NCI-H524 treated with DMSO at 0.1 percent for 48 hours (cell line): Measurements from ENCODE around the gene HOXD10.

Source experiments
- DNase-seq: peaks from one replicate; lab custom pipeline; 2025; lab: John Stamatoyannopoulos, UW

The HOXD10 gene

DNA sequence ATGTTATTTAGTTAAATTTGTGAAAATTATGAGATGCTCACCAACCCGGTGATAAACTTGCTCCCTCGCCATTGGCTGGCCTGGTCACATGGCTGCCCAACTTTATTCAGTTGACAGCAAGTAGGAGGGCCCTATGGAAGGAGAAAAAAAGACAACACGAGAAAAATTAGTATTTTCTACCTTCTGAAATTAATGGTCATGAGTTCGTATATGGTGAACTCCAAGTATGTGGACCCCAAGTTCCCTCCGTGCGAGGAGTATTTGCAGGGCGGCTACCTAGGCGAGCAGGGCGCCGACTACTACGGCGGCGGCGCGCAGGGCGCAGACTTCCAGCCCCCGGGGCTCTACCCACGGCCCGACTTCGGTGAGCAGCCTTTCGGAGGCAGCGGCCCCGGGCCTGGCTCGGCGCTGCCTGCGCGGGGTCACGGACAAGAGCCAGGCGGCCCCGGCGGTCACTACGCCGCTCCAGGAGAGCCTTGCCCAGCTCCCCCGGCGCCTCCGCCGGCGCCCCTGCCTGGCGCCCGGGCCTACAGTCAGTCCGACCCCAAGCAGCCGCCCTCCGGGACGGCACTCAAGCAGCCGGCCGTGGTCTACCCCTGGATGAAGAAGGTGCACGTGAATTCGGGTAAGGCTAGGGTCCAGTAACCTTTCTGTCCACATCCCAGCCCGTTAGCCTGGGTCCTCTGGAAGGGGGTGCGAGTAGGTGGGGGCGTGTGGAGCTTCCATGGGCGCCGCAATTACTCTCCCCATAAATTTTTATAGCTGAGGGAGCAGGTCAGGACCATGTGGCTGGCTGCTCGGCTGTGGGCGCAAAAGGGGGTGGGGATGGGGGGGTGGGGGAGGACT, 35.1 kb downstream of the HOXD10 start, which contains the start of gene HOXD4:
HOXD4 (plus strand) TSS at position 109 of the 846 bp plus-strand sequence; CDS start at position 193, 84 bp downstream.
- DNase-seq: no peak

DNA sequence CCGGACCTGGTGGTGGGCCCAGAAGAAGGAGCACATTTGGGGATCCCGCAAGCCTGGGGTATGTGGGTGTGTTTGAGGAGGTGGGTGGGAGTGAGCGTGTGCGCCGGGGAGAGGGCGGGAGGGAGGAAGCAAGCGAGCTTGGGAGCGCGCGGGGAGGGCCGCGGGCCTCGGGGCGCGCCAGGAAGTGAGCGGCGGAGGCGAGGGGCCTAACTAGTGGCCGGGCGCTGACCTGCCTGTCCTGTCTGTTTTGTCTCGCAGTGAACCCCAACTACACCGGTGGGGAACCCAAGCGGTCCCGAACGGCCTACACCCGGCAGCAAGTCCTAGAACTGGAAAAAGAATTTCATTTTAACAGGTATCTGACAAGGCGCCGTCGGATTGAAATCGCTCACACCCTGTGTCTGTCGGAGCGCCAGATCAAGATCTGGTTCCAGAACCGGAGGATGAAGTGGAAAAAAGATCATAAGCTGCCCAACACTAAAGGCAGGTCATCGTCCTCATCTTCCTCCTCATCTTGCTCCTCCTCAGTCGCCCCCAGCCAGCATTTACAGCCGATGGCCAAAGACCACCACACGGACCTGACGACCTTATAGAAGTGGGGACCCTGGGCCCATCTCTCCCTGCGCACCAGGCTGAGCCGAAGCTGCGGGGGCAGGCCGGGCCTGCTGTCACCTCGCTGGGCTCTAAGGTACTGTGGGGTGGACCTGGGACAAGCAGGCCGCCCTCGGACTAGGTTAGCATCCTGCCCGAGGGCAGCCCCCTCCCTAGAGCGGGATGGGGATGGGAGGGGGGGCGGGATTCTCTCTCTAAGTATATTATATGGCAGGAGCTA, 36.0 kb downstream of the HOXD10 start:
- no peak for DNase-seq

DNA sequence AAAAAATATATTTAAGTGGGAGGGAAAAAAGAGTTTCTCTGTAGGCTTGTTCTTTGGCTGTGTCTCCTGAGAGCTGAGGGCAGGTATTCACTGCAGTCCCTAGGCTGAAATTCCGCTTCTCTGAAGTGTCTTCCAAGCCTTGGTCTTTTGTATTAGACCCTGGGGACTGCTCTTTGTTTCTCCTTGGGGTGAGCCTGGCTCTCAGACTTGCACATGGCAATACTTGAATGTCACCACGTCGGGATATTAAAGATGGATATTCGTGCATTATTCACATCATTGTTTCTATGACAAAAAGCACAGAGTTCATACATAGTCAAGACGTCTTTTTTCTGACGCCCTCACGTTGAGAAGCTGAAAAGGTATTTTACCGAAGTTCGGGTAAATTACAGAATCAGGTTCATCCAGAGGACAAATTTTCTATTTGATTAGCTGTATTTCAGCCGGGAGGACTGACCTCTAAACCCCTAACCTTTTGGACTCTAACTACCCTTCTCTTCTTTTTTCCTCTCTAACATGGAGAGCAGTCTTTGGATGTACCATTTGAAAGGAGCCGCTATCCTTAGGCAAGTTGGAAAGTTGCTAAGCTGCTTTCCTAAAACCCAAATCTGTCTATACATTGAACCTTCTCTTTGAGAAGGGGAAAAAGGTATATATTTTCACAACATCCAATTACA, 38.1 kb downstream of the HOXD10 start:
- no peak for DNase-seq

DNA sequence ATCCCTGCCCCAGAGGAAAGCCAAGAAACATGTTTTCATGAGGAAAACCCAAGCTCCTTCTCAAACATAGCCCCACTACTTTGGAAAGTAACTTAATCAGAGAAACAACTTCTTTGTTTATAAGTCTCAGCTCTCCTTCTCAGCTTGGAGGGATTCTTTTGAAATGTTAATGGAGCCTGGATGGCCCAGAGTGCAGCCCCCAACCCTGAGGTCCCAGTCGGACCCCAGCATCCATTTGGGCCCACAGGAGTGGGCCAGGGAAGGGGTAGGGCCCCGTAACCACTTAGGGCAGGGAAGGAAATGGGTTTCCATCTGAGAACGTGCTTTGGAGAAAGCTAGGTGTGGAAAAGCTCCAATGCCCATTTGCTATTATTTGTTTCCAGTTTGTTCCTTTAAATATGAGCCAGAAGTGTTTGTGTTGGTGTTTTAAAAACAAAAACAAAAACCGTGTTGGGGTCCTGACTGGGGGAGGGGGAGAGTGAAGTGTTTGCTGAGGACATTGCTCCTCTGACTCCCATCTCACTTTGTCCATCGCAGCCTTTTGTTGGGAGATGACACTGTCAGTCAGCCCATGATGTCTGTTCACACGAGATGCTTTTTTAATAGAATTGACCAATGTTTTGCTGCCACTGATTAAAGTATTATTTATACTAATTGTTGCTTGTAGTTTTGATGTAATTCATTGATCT, 38.9 kb downstream of the HOXD10 start:
- no peak for DNase-seq

DNA sequence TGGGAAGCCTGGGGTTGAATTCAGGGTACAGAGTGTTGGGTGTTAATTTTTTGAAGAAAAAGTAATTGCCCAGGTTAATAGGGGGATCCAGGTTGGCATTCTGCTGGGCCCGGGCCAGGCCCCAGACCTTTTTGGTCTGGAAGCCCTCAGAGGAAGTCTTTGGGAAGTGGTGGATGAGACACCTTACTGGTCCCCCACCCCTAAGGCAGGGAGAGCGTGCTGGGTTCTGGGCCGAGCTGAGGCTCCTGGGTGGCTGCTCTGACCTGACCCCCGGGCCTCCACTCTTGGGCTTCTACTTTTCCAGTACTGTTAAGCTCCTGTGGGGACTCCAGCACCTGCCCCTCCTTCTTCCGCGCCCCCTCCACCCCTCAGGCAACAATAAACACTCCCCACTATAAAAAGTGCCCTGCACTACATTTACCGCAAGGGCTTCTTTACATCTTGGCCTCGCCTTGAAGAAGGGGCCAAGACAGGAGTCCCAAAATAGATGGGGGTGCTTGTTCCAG, 39.8 kb downstream of the HOXD10 start:
- no peak for DNase-seq

DNA sequence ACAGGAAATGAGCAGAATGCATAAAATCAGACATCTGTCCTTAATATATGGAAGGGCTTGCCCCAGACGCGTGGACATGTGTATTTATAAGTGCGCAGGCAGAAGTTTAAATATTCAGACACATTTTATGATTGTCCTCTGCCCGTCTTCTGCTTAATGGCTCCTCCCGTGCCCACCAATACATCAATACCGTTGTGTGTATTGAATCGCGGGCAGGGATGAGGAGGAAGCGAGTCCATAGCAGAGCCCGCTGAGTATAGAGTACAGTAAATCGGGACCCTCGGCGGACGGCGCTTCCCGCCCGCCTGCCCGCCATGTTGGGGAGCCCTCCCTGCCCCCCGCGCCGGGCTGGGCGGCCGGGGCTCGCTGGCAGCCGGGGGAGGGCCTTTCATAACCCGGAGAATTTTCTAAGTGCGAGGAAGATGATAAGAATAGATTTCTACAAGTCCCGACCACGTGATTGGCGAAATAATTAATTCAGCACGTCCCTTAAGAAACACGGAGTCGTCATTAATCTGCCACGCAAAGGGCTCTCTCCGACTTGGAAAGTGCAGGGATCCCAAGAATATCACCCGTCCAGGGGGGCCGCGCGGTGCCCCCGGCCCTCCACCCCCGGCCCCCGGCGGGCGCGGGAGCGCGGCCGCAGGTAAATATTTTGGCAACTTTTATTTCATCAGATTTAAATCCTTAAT, 40.4 kb downstream of the HOXD10 start, which contains the start of gene HOXD3:
HOXD3 (plus strand) TSS at position 501 of the 692 bp plus-strand sequence. CDS start 11,808 bp downstream, outside the sequence.
- DNase-seq: no peak

DNA sequence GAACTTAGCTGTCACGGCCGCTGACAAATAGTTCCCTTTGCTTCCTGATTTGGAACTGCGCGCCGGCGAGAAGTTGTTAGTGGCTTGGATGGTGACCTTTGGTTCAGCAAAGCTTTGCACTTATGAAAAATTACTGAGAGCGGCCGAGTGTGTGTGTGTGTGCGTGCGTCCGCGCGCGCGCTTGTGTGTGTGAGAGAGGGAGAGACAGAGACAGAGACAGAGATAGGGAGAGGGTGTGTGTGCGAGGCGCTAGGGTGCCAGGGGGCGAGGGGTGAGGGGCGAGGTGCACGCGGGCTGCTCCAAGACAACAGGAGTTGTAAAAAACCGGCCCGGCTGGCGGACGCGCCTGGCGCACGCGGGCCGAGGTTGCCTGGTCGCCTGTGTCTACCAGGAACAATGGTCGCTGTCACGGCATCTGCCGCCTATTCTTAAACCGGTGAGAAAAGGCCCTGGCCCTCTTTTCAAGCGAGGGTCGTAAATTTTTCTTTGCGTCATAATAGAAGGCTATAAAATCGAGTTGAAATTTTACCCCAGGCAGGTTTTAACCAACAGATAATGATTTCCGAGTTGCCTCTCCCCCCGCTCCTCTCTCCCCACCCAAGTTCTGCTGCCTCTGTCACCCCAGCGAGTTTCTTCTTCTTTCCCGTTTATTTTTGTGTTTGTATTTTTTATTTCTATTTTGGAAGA, 41.1 kb downstream of the HOXD10 start:
- no peak for DNase-seq

DNA sequence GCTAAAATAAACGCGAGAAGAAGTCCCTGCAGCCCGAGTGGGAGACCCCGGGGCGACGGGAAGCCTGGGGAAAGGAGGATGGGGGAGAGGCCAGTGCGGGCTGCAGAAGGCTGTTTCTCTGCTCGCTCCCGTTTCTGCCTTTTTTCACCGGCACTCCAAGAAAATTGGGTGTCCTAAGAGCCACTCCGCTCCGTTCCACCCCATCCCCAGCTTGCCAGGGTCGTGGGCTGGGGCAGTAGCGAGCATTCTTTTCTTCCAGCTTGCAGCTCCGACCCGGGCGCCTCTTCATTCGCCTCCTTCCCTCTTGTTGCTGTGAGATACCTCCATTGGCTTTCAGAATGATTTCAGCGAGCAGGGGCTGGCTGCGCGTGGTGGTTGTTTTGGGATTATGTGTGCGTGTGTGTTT, 41.6 kb downstream of the HOXD10 start:
- no peak for DNase-seq

DNA sequence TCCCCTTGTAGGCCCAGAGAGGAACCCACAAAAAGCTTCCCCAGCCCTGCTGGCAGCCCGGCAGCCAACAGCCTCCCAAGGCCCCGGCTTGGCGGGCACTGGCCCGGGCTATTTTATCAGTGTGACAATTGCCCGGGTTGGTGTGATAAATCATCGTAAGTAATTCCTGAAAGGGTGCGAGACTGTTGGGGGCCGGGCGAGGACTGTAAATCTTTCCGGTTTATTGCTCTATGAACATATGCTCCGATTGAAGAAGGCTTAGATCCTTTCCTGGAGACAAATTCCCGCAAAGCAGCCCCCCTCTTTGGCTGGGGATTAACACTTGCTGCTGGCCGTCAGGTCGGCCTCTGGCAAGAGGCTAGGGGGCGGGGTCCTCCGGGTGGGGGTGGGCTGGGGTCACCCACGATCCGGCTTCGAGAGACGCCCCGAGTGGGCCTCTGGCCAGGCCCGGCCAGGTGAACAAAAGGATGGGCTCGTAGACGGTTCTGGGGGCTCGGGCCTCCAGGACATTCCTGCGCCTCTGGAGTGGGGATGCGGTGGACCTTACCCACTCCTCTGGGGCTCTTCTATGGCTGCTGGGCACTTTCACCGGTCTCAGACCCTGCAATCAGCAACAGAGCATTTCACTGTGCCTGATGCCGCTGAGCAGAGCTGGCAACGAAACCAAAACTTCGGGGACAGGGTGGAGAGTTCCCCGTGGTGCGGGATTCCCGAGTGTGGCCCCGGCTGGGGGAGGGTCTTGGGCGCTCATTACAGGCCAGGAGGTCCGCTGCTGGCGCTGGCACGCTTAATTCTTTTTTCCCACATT, 42.5 kb downstream of the HOXD10 start:
- peak; percentile 68 for DNase-seq

DNA sequence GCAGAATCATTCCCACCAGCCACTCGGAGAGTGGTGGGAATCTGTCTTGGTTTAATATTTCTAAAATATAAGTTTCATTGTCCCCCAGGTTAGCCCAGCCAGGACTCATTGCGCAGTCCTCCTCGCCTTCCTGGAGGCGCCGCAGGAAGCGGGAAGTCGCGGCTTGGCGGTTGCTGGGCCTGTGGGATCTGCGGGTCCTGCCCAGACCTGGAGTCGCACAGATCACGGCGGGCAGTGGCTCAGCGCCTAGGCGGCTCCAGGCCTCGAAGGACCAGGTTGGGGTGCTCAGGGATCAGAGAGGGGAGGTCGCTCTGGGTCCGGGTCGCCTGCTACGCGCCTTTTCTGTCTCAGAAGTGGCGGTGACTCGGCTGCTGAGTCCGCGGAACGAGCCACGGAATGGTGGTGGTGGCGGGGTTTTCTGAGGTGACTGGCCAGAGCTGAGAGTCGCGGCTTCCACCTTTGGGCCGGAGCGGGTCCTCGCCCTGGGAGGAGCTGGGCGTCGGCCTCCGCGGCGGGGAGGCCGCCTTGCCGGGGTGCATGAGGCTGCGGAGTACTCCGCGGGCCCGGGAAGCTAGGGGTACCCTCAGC, 43.2 kb downstream of the HOXD10 start:
- no peak for DNase-seq

DNA sequence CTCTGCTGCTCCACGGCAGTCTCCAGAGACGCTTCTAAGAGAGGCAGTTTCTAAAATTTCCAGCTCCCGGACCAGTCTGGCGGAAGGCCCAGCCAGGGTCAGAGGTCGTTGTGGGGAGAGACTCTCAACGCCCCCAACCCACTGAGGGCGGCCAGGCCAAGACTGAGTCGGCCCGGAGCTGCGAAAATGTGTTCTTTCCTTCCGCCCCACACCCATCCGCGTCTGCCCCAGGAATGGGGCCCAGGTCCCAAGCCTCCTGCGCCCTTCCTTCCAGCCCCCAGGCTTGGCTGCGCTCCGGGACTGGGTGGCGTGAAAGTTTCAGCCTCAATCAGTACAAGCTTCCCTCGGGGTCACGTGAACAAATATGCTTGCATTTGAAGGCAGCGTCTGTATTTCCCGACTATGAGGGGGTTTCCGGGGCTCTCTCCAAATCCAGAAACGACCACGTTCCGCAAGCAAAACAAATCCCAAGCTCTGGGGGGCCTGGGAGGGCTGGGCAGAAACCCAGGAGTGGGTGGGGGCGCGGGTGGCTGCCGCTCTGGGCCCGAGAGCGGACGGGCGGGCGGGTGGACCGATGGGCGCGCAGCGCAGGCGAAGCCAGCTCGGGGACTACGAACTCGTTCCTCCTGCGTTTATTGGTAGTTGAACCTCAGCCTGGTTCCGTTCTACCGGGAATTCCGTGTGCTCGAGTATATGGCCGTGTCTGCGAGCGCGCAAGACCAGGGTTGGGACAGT, 43.8 kb downstream of the HOXD10 start:
- DNase-seq: no peak

DNA sequence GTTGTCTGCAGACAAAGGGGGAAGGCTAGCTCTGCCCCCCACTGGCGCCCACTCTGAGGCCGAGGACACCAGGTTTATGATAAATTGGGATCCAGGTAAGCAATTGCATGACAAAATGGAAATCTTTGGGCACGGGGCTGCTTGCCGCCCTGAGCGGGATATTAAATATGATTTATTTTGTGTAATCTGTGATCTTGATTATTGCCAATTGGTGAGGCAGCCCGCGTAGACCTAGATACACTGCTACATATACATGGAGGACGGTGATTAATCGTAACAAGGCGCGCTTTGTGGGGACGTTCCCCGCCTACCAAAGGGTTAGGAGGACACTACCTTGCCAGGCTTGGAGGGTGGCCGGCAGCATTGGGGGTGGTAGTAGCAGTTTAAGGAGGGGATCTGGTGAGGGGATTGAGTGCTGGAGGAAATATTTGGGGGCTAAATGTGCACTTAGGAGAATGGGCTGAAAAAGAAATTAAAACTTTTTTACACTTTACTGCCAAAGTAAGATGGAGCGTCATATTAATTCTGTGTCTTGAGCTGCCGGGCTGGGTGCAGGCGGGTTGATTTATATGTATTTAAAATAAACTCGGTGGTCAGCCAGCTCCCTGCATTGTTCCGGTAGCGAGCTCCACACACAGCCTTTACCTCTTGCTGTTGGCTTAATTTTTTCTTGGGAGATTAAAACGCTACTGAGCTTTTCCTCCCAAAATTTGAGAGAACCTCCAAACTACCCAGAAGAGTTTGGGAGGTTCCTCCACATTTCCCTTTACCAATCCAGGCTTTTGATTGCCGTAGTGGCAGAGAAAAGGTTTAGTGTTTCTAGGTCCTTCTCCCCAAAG, 44.6 kb downstream of the HOXD10 start:
- no peak for DNase-seq

DNA sequence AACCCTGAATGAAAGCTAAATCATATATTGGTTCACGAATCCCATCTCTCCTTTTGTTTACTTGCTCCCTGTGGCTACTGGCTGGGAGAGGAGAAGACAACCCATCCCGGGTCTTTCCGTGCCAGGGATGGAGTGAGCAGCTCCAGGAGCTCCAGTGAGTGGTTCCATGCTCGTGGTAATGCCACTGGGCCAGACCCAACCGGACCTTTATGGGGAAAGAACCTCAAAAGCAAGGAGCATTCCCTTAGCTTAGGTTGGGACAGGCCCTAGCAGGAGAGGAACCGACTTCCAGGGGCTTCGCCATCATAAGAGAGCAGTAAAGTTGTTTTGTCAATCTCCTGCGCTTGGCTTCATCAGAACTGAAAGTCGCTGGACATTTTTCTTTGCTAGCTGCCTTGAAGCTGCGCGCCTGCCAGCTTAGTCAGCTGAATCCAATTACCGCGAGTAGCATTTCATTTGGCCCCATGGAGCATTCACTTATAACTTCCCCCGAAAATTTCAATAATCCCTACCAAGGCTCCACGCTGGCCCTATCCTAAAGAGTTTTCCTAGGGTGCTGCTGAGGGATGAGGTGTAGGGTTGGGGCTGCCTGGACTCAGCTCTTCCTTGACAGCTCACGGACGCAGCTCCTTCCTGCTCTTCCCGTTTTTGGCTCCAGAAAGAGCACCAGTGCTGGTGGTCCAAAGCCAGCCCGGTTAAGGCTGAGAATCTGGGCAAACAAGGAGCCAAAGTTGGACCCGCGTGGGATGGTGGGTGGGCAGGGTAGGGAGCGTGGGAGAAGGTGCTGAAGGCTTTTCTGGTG, 45.4 kb downstream of the HOXD10 start:
- DNase-seq: no peak

DNA sequence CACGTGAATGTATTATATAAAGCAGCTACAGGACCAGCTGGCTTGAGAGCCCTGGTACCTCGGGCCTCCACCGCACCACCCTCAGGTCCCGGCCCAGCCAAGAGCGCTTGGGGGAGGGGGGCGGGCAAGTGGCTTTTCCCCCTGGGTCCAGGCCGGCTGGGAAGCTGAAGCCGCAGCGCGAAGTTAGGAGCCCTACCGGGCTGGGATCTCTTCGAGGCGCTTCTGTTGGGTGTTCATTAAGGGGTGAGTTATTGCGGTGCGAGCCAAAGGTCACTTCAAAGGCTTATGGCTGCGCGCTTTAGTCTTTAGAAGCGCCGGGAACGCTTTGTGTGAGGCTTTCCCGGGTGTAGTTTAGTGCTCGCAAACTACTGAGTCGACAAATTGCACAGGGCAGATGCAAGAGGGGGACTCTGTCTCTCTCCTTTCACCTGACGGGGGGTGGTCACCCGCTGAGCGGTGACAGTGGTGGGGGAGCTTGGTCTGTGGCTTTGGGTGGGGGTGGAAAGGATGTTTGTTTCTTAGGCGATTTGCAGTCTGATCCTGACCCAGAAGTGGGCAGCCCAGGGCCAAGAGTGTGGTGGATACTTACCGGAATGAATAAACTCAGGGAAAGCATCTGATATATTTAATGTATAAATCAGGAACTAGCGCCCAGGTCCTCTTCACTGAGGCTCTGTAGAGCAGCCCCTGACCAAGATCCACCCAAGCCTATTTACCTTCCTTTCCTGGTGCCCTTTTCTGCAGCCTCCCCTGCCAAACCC, 46.5 kb downstream of the HOXD10 start:
- no peak for DNase-seq

DNA sequence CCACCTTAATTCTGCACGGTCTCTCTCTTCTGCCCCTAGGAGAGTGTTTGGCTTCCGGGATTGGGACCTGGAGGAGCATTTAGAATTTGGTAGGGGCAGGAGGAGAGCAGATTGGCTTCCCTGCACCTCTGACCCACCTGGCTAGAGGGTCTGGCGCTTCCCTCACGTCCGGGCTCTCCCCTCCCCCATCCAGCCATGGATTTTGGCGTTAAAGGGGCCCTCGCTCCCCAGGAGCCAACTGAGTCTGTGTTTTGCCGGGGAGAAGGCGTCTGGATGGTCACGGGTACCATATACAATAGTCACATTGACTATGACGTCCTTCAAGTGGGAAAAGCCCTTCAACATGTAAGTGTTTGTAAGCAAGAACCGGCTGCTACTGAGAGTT, 47.1 kb downstream of the HOXD10 start:
- no peak for DNase-seq

DNA sequence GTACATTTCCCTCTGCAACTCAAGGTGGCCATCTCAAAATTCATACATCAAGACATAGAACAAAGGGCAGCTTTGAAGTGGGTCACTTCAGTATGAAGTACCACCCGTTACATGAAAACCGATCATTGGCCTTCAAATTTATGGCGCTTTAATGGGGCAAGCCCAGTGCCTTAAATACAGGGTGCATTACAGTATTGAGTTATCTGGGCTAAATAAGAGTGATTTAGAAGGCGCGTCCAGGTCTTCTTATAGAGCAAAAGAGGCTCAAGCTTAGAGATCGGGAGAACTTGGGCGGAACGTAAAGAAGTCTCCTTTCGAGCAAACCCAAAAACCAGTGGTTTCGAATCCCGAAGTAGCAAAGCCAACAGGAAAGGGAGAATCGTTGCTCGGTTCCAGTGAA, 47.6 kb downstream of the HOXD10 start:
- no peak for DNase-seq
